NCI-H446 treated with DMSO at 0.1 percent for 48 hours (cell line): ENCODE data around the gene GCNT1.
"Not testable (repeated sequence)": the region's sequence is repeated elsewhere in the genome, so short reads cannot be mapped to it uniquely, and the experiment has no call there.

Source experiments
- DNase-seq: peaks from one replicate; lab custom pipeline; 2025; lab: John Stamatoyannopoulos, UW

Gene GCNT1

GRCh38 chr9:76443887-76444286 lies 15.1 kb upstream of the GCNT1 start:
- no peak for DNase-seq

DNA sequence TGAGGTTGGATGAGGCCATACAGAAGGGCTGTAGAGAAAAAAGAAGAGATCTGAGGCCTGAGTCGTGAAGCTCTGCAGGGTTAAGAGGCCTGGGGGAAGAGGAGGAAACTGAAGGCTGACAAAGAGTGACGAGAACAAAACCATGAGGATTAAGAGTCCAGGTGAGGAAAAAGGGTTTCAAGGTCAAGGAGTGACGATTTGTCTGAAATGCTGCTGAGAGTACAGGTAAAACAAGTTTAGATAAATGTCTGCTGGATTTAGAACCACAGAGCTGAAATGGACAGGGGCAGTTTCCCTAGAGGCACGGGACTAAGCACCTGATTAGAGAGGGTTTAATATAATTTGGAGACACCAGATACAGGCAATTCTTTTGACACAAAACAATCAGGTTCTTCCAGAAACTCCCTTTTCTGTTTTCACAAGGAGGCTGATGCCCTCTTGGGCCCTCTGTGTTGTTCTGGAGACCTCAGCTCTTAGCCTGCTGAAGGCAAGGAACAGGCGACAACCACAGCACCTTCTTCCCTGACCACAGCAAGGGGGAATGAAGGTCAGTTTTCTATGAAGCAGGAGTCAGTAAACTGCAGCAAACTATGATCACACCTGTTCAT lies 14.6 kb upstream of the GCNT1 start:
- no peak for DNase-seq

DNA sequence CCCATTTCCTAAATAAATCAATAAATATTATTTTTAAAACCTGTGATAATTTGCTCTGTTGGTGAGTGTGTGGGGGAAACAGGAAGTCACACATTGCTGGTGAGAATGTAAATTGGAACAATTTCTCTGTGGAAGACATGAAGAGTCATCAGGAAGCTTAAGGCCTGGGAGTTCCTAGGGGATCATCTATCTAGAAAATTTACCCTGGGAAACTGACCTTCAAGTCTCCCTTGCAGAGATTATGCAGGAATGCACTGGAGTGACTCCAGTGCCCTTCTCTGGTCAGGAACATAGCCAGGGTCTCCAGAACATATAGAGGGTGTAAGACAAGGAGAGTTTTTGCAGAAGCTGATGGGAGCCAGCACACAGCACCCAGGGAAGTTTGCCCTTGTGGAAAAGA lies 13.0 kb upstream of the GCNT1 start:
- DNase-seq = no peak

GRCh38 chr9:76448501-76448900 lies 10.5 kb upstream of the GCNT1 start:
- no peak for DNase-seq

GRCh38 chr9:76451234-76451633 lies 7.7 kb upstream of the GCNT1 start:
- no peak for DNase-seq

DNA sequence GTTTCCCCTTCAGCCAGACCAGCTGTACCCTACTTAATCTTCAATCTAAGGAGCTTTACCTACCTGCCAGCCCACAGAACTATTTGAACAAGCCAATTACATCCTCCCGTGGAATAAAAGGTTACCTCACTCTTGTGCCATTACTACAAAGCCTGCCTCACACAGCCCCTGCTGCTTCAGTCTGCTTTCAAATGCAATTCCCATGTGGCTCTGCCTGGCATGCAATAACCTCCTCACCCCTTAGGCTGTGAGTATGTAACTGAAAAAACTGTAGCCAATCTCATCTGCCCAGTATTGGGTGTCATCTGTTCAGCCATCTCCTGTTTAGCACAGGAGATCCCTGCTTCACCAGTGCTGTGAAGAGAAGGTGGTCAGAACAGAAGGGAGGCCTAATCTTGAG lies 6.1 kb upstream of the GCNT1 start:
- DNase-seq = no peak

- DNase-seq = no peak
Measured at GRCh38 chr9:76453785-76454184, 5.2 kb upstream of the GCNT1 start.

DNA sequence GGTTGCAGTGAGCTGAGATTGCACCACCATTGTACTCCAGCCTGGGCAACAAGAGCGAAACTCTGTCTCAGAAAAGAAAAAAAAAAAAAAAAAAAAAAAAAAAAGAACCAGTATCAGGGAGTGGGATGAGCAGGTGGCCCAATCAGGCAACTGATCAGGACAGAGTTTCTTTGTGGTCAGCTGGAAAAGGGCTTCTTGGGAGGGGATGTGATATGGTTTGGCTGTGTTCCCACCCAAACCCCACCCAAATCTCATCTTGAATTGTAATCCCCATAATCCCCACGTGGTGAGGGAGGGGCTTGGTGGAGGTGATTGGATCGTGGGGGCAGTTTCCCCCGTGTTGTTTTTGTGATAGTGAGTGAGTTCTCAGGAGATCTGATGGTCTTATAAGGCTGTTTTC lies 4.7 kb upstream of the GCNT1 start:
- no peak for DNase-seq

GRCh38 chr9:76456202-76456926 lies 2.6 kb upstream of the GCNT1 start:
- no peak for DNase-seq

DNA sequence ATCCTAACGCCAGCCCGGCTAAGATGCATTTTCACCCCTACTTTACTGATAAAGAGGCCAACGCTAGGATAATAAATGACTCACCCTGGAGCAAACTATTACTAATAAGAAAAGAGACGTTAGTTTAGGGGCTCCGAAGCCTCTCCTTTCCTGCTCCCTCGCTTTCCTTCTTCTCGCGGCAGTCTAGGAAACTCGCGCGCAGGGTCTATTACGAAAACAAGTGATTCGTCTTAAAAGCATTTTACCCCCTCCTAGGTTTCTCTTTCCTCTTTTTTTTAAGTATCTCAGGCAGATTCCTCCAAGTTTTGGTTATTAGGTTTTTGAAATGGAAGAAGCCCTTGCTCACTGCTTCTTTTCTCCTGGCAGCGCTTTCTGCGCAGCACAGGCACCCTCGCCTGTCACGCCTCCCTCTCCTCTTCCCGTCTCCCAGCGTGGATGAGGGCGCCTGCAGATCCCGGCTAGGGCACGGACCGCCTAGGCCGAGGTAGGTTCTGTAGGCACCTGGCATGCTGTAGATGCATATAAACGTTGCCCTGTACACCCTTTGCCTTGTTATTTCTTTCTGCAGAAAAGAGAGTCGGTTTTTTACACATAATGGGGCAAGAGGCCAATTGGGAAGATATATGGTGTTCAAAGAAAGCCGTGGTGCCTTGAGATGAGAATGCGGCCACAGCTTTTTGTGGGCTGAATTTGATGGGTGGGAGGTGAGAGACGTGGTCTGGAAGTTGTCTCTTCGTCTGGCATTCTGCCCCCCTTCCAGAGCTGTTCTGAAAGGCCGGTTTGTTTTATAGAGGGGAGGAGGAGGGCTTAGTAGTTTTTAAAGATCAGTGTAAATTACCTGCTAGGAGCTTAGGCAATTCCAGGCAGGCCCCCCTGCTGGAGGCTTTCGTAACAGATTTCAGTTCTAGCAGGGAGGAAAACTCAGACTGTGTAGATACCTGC lies 983 bp downstream of the GCNT1 start:
- DNase-seq = no peak

GRCh38 chr9:76462126-76462525 lies 3.1 kb downstream of the GCNT1 start:
- DNase-seq = no peak

- DNase-seq = no peak
Measured at GRCh38 chr9:76463211-76463610, 4.2 kb downstream of the GCNT1 start.

DNA sequence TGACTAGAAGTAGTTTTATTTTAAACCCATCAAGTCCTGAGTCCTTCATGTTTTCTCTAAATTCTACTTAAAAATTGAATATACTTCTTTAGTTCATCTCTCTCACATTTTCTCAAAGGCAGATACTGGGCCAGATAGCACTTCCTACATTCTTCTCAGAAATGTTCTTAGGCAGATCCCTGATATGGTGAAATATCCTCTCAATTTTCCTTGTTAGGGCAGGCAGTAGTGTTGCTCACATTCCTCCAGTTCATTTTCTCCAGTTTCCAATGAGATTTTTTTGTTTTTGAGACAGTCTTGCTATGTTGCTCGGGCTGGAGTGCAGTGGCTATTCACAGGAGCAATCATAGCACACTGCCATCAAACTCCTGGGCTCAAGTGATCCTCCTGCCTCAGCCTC lies 5.7 kb downstream of the GCNT1 start:
- DNase-seq = no peak

DNA sequence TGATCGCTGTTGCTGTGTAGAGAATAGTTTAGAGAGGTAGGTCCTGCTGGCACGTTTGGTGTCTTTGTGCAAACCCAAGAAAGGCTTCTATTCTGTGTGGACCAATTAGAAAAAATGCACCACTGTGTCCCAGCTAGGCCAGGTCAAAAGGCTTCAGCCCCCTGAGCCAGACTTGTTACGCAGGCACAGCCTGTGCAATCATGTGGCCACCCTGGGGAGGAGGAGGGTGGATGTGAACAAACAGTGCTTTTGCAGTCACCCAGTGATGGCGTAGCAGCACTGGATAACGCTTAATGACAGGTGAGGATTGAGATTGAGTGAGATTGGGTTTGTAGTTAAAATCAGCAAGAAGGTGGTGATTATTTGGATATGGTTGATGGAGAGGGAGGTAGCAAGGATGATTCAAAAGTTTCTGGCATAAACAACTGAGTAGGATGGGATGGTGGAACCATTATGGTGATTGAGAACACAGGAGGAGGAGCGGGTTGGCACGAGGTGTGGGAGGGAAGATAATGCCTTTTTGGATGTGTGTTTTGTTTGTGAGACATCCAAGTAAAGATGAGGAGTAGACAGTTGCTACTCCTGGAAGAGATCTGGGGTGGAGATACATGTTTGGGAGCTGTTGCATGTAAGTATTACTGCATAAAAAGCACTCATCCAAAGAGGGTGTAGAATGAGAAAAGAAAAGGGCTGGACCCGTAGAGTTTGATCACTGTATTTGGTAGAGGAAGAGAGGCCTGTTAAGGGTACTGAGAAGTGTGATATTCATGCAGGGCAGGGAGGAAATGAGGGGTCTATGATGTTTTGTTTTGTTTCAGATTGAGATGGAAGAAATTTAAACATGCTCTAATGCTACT lies 6.7 kb downstream of the GCNT1 start:
- no peak for DNase-seq

- no peak for DNase-seq
Measured at GRCh38 chr9:76466299-76466605, 7.3 kb downstream of the GCNT1 start.

GRCh38 chr9:76474419-76474818 lies 15.4 kb downstream of the GCNT1 start:
- DNase-seq = no peak

- DNase-seq = no peak
Measured at GRCh38 chr9:76475686-76476085, 16.7 kb downstream of the GCNT1 start.

GRCh38 chr9:76477818-76478217 lies 18.8 kb downstream of the GCNT1 start:
- not testable (repeated sequence) for DNase-seq

DNA sequence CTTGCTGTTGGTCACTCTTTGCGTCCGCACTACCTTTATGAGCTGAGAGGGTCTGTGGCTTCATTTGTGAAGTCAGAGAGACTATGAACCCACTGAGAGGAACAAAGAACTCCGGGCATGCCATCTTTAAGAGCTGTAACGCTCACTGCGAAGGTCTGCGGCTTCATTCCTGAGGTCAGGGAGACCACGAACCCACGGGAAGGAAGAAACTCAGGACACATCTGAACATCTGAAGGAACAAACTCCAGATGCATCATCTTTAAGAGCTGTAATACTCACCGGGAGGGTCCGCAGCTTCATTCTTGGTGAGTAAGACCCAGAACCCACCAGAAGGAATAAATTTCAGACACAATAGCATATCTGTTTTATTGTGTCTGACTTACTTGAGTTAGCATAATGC lies 19.2 kb downstream of the GCNT1 start:
- DNase-seq = no peak

- not testable (repeated sequence) for DNase-seq
Measured at GRCh38 chr9:76479337-76479736, 20.4 kb downstream of the GCNT1 start.

GRCh38 chr9:76486151-76486550 lies 27.2 kb downstream of the GCNT1 start:
- DNase-seq = no peak
